ENCODE data around the gene SLC25A1. TPM values are rescaled to one million over a fixed set of nuclear protein-coding genes. Genes with fewer than 3 reads are reported as not detected.

Gene SLC25A1
- total RNA-seq, 1 donor from 2014 or later, result 97.9 TPM

DNA sequence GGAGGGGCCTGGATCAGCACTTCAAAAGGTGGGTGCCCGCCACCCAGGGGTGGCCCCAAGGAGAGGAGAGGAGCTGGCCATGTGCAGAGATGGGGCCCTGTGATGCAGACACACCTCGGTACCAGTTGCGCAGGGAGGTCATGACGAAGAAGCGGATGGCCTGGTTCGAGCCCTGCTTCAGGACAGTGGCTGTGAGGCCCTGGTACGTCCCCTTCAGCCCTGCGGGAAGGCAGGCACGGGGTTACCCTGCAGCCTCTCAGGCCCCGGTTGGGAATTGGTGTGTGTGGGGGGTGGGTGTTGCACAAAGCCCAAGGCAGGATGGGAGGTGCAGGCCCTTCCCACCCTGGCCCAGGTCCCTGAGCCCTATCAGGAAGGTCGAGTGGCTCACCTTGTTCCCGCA is 1.8 kb downstream of the SLC25A1 start:
- H3K9ac ChIP-seq (ENCODE audit: low read length), result peak overlapping the region; percentile 82
- Mint-ChIP-seq H3K4me1 (ENCODE audit: low read depth, unreplicated experiment) (peaks cover 25% of the 10 kb centered on the region), H3K9me3 (ENCODE audit: unreplicated experiment) (no peaks in the 10 kb centered on the region), H3K4me3 (ENCODE audit: unreplicated experiment) (peak overlapping the region; percentile 74), H3K27me3 (ENCODE audit: low read depth, unreplicated experiment) (no peaks in the 10 kb centered on the region), H3K36me3 (ENCODE audit: low read depth, unreplicated experiment) (peaks cover 8% of the 10 kb centered on the region), H3K27ac (ENCODE audit: unreplicated experiment) (no peak overlapping the region)
- no peak overlapping the region for H3K27ac ChIP-seq (ENCODE audit: low read depth, low read length)
- no peak for DNase-seq (ENCODE audit: low read depth)
- peaks cover 54% of the 10 kb centered on the region for H4K20me1 ChIP-seq (ENCODE audit: insufficient read depth, low read length)
- no peak for FAIRE-seq
- H3K4me3 ChIP-seq (ENCODE audit: insufficient read depth, low read depth, low read length), result no peak overlapping the region
- no peaks in the 10 kb centered on the region for H3K9me3 ChIP-seq (ENCODE audit: insufficient read depth, low read depth, low read length)
- no peaks in the 10 kb centered on the region for H3K36me3 ChIP-seq (ENCODE audit: insufficient read depth, low read length)
- H3K27me3 ChIP-seq (ENCODE audit: insufficient read depth, low read length), result no peaks in the 10 kb centered on the region
- H2AFZ ChIP-seq (ENCODE audit: low read depth, low read length), result no peak overlapping the region
- peak overlapping the region; percentile 85 for H3K4me2 ChIP-seq (ENCODE audit: low read length)
- H3K4me1 ChIP-seq (ENCODE audit: insufficient read depth, low read length), result peaks cover 42% of the 10 kb centered on the region
- TF ChIP-seq, protein P1, sequence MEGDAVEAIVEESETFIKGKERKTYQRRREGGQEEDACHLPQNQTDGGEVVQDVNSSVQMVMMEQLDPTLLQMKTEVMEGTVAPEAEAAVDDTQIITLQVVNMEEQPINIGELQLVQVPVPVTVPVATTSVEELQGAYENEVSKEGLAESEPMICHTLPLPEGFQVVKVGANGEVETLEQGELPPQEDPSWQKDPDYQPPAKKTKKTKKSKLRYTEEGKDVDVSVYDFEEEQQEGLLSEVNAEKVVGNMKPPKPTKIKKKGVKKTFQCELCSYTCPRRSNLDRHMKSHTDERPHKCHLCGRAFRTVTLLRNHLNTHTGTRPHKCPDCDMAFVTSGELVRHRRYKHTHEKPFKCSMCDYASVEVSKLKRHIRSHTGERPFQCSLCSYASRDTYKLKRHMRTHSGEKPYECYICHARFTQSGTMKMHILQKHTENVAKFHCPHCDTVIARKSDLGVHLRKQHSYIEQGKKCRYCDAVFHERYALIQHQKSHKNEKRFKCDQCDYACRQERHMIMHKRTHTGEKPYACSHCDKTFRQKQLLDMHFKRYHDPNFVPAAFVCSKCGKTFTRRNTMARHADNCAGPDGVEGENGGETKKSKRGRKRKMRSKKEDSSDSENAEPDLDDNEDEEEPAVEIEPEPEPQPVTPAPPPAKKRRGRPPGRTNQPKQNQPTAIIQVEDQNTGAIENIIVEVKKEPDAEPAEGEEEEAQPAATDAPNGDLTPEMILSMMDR (IDR thresholded peaks at IDR 0.05; ENCODE audit: insufficient read depth, low read depth, low read length), result no peak
- no peak for TF ChIP-seq EZH2 (IDR thresholded peaks at IDR 0.05; ENCODE audit: insufficient read depth, low read length)
- peaks cover 65% of the 10 kb centered on the region for H3K79me2 ChIP-seq (ENCODE audit: insufficient read depth, low read length)

DNA sequence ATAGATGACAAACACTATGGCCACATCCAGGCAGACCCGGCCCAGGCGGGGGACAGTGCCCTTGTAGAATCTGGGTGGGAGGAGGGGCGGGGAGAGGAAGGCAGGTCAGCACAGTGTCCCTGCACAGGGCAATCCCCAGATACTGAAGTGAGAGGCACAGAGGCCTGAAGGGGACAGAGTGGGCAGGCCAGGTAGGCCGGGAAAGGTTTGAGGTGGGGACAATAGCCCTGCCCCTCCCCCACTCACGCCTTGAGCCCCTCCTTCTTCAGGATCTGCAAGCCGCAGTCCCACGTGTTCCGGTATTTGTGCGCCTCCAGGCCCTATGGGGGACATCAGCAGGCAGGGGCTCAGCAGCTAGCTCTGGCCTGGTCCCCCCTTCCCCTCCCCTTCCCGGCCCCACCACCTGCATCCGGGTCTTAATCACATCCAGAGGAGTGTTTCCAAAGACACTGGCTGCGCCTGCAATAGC is 2.3 kb downstream of the SLC25A1 start:
- Histone ChIP-seq H3K27ac (ENCODE audit: low read depth, low read length) (no peak overlapping the region), H2AFZ (ENCODE audit: low read depth, low read length) (no peak overlapping the region), H3K9ac (ENCODE audit: low read length) (no peak overlapping the region), H3K4me1 (ENCODE audit: insufficient read depth, low read length) (peaks cover 42% of the 10 kb centered on the region), H3K4me3 (ENCODE audit: insufficient read depth, low read depth, low read length) (no peak overlapping the region), H3K9me3 (ENCODE audit: insufficient read depth, low read depth, low read length) (no peaks in the 10 kb centered on the region), H3K36me3 (ENCODE audit: insufficient read depth, low read length) (no peaks in the 10 kb centered on the region), H3K79me2 (ENCODE audit: insufficient read depth, low read length) (peaks cover 69% of the 10 kb centered on the region), H4K20me1 (ENCODE audit: insufficient read depth, low read length) (peaks cover 54% of the 10 kb centered on the region), H3K27me3 (ENCODE audit: insufficient read depth, low read length) (no peaks in the 10 kb centered on the region), H3K4me2 (ENCODE audit: low read length) (peak overlapping the region; percentile 85)
- FAIRE-seq (no peak), DNase-seq (ENCODE audit: low read depth) (no peak)
- peak overlapping the region; percentile 74 for H3K4me3 Mint-ChIP-seq (ENCODE audit: unreplicated experiment)
- peaks cover 8% of the 10 kb centered on the region for H3K36me3 Mint-ChIP-seq (ENCODE audit: low read depth, unreplicated experiment)
- no peaks in the 10 kb centered on the region for H3K27me3 Mint-ChIP-seq (ENCODE audit: low read depth, unreplicated experiment)
- peaks cover 23% of the 10 kb centered on the region for H3K4me1 Mint-ChIP-seq (ENCODE audit: low read depth, unreplicated experiment)
- H3K27ac Mint-ChIP-seq (ENCODE audit: unreplicated experiment), result peak overlapping the region; percentile 41
- no peak for TF ChIP-seq EZH2 (IDR thresholded peaks at IDR 0.05; ENCODE audit: insufficient read depth, low read length)
- TF ChIP-seq, protein P1 (IDR thresholded peaks at IDR 0.05; ENCODE audit: insufficient read depth, low read depth, low read length), result no peak
- no peaks in the 10 kb centered on the region for H3K9me3 Mint-ChIP-seq (ENCODE audit: unreplicated experiment)

DNA sequence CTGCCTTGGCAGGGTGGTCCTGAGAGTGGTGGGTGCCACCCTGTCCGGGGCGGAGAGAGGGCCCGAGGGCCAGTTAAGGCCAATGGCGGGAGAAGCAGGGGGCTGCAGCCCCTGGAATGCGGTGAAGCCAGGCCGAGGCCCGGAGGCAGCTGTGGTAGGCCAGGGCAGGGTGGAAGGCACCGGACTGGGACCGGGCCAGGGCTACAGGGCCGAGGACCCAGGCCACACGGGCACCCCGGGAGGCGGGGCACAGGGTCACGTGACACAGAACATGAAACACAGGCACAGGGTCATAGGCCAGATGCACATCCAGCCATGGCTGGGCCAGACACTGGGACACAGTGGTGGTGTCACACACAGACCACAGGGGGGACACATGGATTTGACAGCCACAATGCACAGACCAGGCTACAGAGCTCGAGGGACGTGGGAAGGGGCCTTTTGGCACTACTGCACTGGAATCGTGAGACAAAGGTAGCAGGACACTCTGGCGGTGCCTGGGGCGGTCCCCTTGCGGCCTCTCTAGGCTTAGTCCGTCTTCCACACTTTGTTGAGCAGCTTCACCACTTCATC is 2.8 kb downstream of the SLC25A1 start:
- Mint-ChIP-seq H3K9me3 (ENCODE audit: unreplicated experiment) (no peaks in the 10 kb centered on the region), H3K27me3 (ENCODE audit: low read depth, unreplicated experiment) (no peaks in the 10 kb centered on the region), H3K36me3 (ENCODE audit: low read depth, unreplicated experiment) (peaks cover 8% of the 10 kb centered on the region), H3K4me3 (ENCODE audit: unreplicated experiment) (no peak overlapping the region), H3K4me1 (ENCODE audit: low read depth, unreplicated experiment) (peaks cover 25% of the 10 kb centered on the region), H3K27ac (ENCODE audit: unreplicated experiment) (peak overlapping the region; percentile 41)
- Histone ChIP-seq H2AFZ (ENCODE audit: low read depth, low read length) (no peak overlapping the region), H4K20me1 (ENCODE audit: insufficient read depth, low read length) (peaks cover 54% of the 10 kb centered on the region), H3K79me2 (ENCODE audit: insufficient read depth, low read length) (peaks cover 73% of the 10 kb centered on the region), H3K27ac (ENCODE audit: low read depth, low read length) (no peak overlapping the region), H3K9me3 (ENCODE audit: insufficient read depth, low read depth, low read length) (no peaks in the 10 kb centered on the region), H3K27me3 (ENCODE audit: insufficient read depth, low read length) (no peaks in the 10 kb centered on the region), H3K4me3 (ENCODE audit: insufficient read depth, low read depth, low read length) (no peak overlapping the region), H3K36me3 (ENCODE audit: insufficient read depth, low read length) (no peaks in the 10 kb centered on the region), H3K4me2 (ENCODE audit: low read length) (peak overlapping the region; percentile 85), H3K9ac (ENCODE audit: low read length) (no peak overlapping the region), H3K4me1 (ENCODE audit: insufficient read depth, low read length) (peaks cover 46% of the 10 kb centered on the region)
- TF ChIP-seq, protein P1 (IDR thresholded peaks at IDR 0.05; ENCODE audit: insufficient read depth, low read depth, low read length), result no peak
- TF ChIP-seq EZH2 (IDR thresholded peaks at IDR 0.05; ENCODE audit: insufficient read depth, low read length), result no peak
- DNase-seq (ENCODE audit: low read depth) (no peak), FAIRE-seq (no peak)
